ENCODE data around the gene CCSER1.

- TF ChIP-seq CTCF (IDR thresholded peaks at IDR 0.05; ENCODE audit: low read depth, low read length, missing input control) (no peak), ATF3 (IDR thresholded peaks at IDR 0.05) (no peak), JUND (IDR thresholded peaks at IDR 0.05) (no peak), RAD21 (IDR thresholded peaks at IDR 0.05) (no peak), ZBTB33 (IDR thresholded peaks at IDR 0.05) (no peak), FOXA1 (IDR thresholded peaks at IDR 0.05) (no peak), REST (IDR thresholded peaks at IDR 0.05) (no peak), YY1 (IDR thresholded peaks at IDR 0.05) (no peak), HNF4G (IDR thresholded peaks at IDR 0.05) (no peak)
Observed at GRCh38 chr4:90946945-90947344, 819.8 kb downstream of the CCSER1 start.

Data from liver (tissue), 3 donors.